Endothelial cell of umbilical vein (primary cell): ENCODE data around the gene MBOAT2.

Experiments
- POLR2A ChIP-seq: IDR thresholded peaks from 2 replicates; pipeline ENCODE4 v1.6.1; 2012; ENCODE audit warnings: low read depth, mild to moderate bottlenecking, control low read depth, low read length
- POLR2AphosphoS5 ChIP-seq: IDR thresholded peaks from 2 replicates; pipeline ENCODE4 v1.6.1; 2012; ENCODE audit warnings: low read depth, mild to moderate bottlenecking, control low read depth, low read length, moderate library complexity; ENCODE audit not compliant: insufficient read depth

DNA sequence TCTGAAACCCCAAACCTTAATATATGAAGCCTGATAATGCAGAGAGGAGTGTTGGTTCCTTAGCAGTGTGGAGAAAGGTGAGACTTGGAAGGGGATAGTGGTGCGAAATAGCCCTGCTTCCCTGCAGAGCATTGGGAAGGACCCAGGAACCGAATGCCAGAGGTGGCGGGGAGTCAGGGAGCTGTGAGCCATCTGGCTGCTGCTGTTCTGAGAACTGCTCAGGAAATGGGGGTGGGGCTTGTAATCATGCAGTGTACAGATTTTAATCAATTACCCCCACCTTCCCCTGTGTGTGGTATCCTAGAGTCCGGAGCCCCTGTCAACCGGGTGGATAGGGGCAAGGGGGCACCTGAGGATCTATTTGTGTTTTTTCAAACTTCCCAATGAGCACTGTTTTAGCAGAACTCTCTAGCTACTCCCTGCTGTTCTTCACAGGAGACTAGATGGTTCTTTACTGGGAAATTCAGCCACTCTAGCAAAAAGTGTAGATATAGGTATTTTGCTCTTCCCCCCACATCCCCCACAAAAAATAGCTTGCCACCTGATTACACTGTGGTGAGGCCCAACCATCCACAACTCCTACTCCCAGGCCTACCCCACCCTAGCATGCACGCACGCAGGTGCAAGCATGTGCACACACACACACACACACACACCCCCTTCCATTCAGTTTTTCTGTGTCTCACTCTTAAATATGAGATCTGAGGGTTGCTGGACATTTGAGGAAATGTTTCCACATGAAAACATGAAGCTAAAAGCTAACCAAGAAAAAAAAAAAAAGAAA, 30.1 kb upstream of the MBOAT2 start:
- no peak for TF ChIP-seq POLR2AphosphoS5
- no peak for TF ChIP-seq POLR2A
